Measurements from ENCODE around the gene CTAG1B.
"Not testable (repeated sequence)": the region's sequence is repeated elsewhere in the genome, so short reads cannot be mapped to it uniquely, and the experiment has no call there.

CTAG1B gene

GRCh38 chrX:154619182-154619581, at the start of gene CTAG1B:
Gene CTAG1B (minus strand): TSS chrX:154619282. CDS start chrX:154619218, 64 bp downstream.
- not testable (repeated sequence) for DNase-seq (ENCODE audit: low read depth, low spot score)

- no peak for DNase-seq (ENCODE audit: low read depth, low spot score)
These were observed 42.8 kb upstream of the CTAG1B start for GRCh38 chrX:154661899-154662298.

- DNase-seq (ENCODE audit: low read depth, low spot score): no peak
These were observed 42.1 kb upstream of the CTAG1B start for GRCh38 chrX:154661170-154661569.

- no peak for DNase-seq (ENCODE audit: low read depth, low spot score)
These were observed 41.5 kb upstream of the CTAG1B start for GRCh38 chrX:154660541-154660940.

GRCh38 chrX:154658957-154659356, 39.9 kb upstream of the CTAG1B start:
- no peak for DNase-seq (ENCODE audit: low read depth, low spot score)

- no peak for DNase-seq (ENCODE audit: low read depth, low spot score)
These were observed 39.1 kb upstream of the CTAG1B start for GRCh38 chrX:154658187-154658586.

- no peak for DNase-seq (ENCODE audit: low read depth, low spot score)
These were observed 38.2 kb upstream of the CTAG1B start for GRCh38 chrX:154657226-154657805.

GRCh38 chrX:154655786-154656185, 36.7 kb upstream of the CTAG1B start:
- no peak for DNase-seq (ENCODE audit: low read depth, low spot score)

- DNase-seq (ENCODE audit: low read depth, low spot score): no peak
These were observed 36.3 kb upstream of the CTAG1B start for GRCh38 chrX:154655346-154655745.

- DNase-seq (ENCODE audit: low read depth, low spot score): no peak
These were observed 35.8 kb upstream of the CTAG1B start for GRCh38 chrX:154654925-154655324.

GRCh38 chrX:154654372-154654771, 35.3 kb upstream of the CTAG1B start:
- DNase-seq (ENCODE audit: low read depth, low spot score): no peak

GRCh38 chrX:154653413-154653812, 34.3 kb upstream of the CTAG1B start, which contains the start of gene CTAG2:
Gene CTAG2 (minus strand): TSS chrX:154653579. CDS start chrX:154653515, 64 bp downstream.
- DNase-seq (ENCODE audit: low read depth, low spot score): not testable (repeated sequence)

GRCh38 chrX:154653048-154653401, 33.9 kb upstream of the CTAG1B start:
- no peak for DNase-seq (ENCODE audit: low read depth, low spot score)

GRCh38 chrX:154652311-154653047, 33.4 kb upstream of the CTAG1B start:
- DNase-seq (ENCODE audit: low read depth, low spot score): no peak

- no peak for DNase-seq (ENCODE audit: low read depth, low spot score)
These were observed 31.1 kb upstream of the CTAG1B start for GRCh38 chrX:154650221-154650510.

- DNase-seq (ENCODE audit: low read depth, low spot score): no peak
These were observed 30.6 kb upstream of the CTAG1B start for GRCh38 chrX:154649503-154650220.

- no peak for DNase-seq (ENCODE audit: low read depth, low spot score)
These were observed 29.8 kb upstream of the CTAG1B start for GRCh38 chrX:154648931-154649330.

- DNase-seq (ENCODE audit: low read depth, low spot score): not testable (repeated sequence)
These were observed 26.8 kb upstream of the CTAG1B start for GRCh38 chrX:154645745-154646378.

GRCh38 chrX:154643708-154644107, 24.6 kb upstream of the CTAG1B start:
- not testable (repeated sequence) for DNase-seq (ENCODE audit: low read depth, low spot score)

- not testable (repeated sequence) for DNase-seq (ENCODE audit: low read depth, low spot score)
These were observed 22.7 kb upstream of the CTAG1B start for GRCh38 chrX:154641740-154642139.

GRCh38 chrX:154633661-154634060, 14.6 kb upstream of the CTAG1B start:
- DNase-seq (ENCODE audit: low read depth, low spot score): not testable (repeated sequence)

- not testable (repeated sequence) for DNase-seq (ENCODE audit: low read depth, low spot score)
These were observed 11.9 kb upstream of the CTAG1B start for GRCh38 chrX:154630949-154631348.
